Panc1 (cell line): ENCODE measurements around the gene ZNF407. TPM values are rescaled to one million over a fixed set of nuclear protein-coding genes. Genes with fewer than 3 reads are reported as not detected.

ENCODE experiments used
- ATAC-seq: fragments of 200-7000 bp; cut with Tn5 transposase; 2 replicates; pipeline ENCODE4 v1.9.1; 2020; ENCODE audit warnings: mild to moderate bottlenecking, moderate library complexity
- BruUV-seq: library from RNA; stranded (reverse); fragments of 400-500 nt; replicated peaks from 2 replicates; lab custom pipeline; 2021; lab: Mats Ljungman, UMichigan
- CTCF ChIA-PET: fragments of 300-600 bp; sonication (Branson Sonifier 250); formaldehyde crosslinking; loops from one replicate; lab custom pipeline; 2022; ENCODE audit warnings: antibody characterized with exemption; lab: Charles Lee
- POLR2A ChIA-PET: fragments of 300-600 bp; sonication (Branson Sonifier 250); formaldehyde crosslinking; loops from one replicate; lab custom pipeline; 2022; ENCODE audit warnings: antibody characterized with exemption; lab: Charles Lee
- DNase-seq: peaks from one replicate; pipeline ENCODE4 v3.0.0-alpha.2; 2010; ENCODE audit warnings: low read depth, low spot score
- H3K27ac ChIP-seq: 2 replicates; pipeline ENCODE4 v1.5.1; 2011; ENCODE audit warnings: mild to moderate bottlenecking, low read length, inconsistent platforms
- H3K27me3 ChIP-seq: fragments of 200-500 bp; sonication (Bioruptor generic); 2 replicates; pipeline ENCODE4 v1.6.0; 2014; ENCODE audit warnings: low read length, inconsistent platforms; ENCODE audit not compliant: control insufficient read depth, insufficient read depth
- H3K36me3 ChIP-seq: fragments of 200-500 bp; sonication (Bioruptor generic); 2 replicates; pipeline ENCODE4 v1.5.1; 2014; ENCODE audit warnings: inconsistent platforms, mild to moderate bottlenecking, low read length, moderate library complexity; ENCODE audit not compliant: control insufficient read depth, insufficient read depth
- H3K4me1 ChIP-seq: 2 replicates; pipeline ENCODE4 v1.5.1; 2011; ENCODE audit warnings: inconsistent platforms, mild to moderate bottlenecking, low read length, moderate library complexity; ENCODE audit not compliant: control insufficient read depth, insufficient read depth
- H3K4me3 ChIP-seq, 2 experiments: 2 replicates each; pipeline ENCODE4 v1.5.1; 2011 to 2012; ENCODE audit warnings: low read depth in 2 of 2, low read length in 2 of 2, mild to moderate bottlenecking in 2 of 2, inconsistent platforms in 1 of 2, moderate library complexity in 1 of 2
- H3K9me3 ChIP-seq: fragments of 200-500 bp; sonication (Bioruptor generic); 2 replicates; pipeline ENCODE4 v1.5.1; 2014; ENCODE audit warnings: low read depth, mild to moderate bottlenecking, inconsistent platforms, low read length, moderate library complexity; ENCODE audit not compliant: control insufficient read depth, insufficient read depth
- POLR2AphosphoS5 ChIP-seq: IDR thresholded peaks from 2 replicates; pipeline ENCODE4 v1.6.1; 2012; ENCODE audit warnings: mild to moderate bottlenecking, low read depth, low read length, moderate library complexity
- SIN3A ChIP-seq: IDR thresholded peaks from 2 replicates; pipeline ENCODE4 v1.6.1; 2012; ENCODE audit warnings: low read depth, mild to moderate bottlenecking, low read length, moderate library complexity, borderline replicate concordance; ENCODE audit not compliant: insufficient read depth
- TCF7L2 ChIP-seq: IDR thresholded peaks from 2 replicates; pipeline ENCODE4 v1.6.1; 2011; ENCODE audit warnings: mild to moderate bottlenecking, low read depth, low read length, inconsistent platforms
- in situ Hi-C: cut with HindIII; loops from 2 replicates; pipeline ENCODE4 v1.10.0; 2016; ENCODE audit warnings: low sequenced_read_pairs, low pct_unique_long_range_greater_than_20kb
- intact Hi-C: fragments of 100-400 bp; cut with micrococcal nuclease; formaldehyde crosslinking; loops from one replicate; pipeline ENCODE4 v1.10.0; 2022; ENCODE audit not compliant: unreplicated experiment
- total RNA-seq: library from RNA; stranded (reverse); gene quantifications from one replicate; pipeline ENCODE4 v1.2.1, GENCODE V29; 2021; ENCODE audit not compliant: unreplicated experiment
- TF ChIP-seq, protein P1 (sequence below): fragments of 450-650 bp; IDR thresholded peaks from 2 replicates; pipeline ENCODE4 v1.5.1; 2017; ENCODE audit warnings: mild to moderate bottlenecking
- TF ChIP-seq, protein P2 (sequence below), 2 experiments: IDR thresholded peaks; 2 replicates each; pipeline ENCODE4 v1.6.1; 2011 to 2012; ENCODE audit warnings: low read depth in 2 of 2, control low read depth in 1 of 2, low read length in 1 of 2, mild to moderate bottlenecking in 1 of 2, moderate library complexity in 1 of 2; ENCODE audit not compliant: insufficient read depth in 1 of 2

ZNF407 gene
- total RNA-seq, 1 experiment from 2014 or later = 16.8 TPM

DNA sequence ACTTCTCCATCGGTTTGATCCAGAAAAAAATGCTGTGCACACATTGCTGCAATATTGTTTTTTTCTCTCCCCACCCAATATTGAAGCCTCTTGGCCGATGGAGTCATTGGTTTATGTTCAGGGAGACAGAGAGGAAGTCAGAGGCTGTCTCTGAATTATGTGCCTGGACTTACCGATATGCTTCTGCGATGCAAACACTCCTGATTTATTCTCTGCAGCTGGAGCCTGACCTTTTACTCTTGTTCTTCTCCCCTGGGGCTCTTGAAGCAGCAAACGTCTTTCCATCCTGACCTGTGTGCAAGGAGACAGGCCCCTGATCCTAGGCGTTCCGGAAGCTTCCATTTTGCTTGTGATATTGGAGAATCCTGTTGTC is 511.6 kb downstream of the ZNF407 start:
- Histone ChIP-seq H3K27me3 (no peaks in the 10 kb centered on the region), H3K4me3 (no peak overlapping the region), H3K9me3 (no peaks in the 10 kb centered on the region), H3K36me3 (no peaks in the 10 kb centered on the region), H3K27ac (no peak overlapping the region), H3K4me1 (no peaks in the 10 kb centered on the region; the same call in 1 of the 2 replicates)
- in situ Hi-C loops = no loop called here
- POLR2A ChIA-PET = no interaction called here
- DNase-seq = no peak
- TF ChIP-seq SIN3A (no peak), POLR2AphosphoS5 (no peak), TCF7L2 (no peak)
- TF ChIP-seq, protein P1, sequence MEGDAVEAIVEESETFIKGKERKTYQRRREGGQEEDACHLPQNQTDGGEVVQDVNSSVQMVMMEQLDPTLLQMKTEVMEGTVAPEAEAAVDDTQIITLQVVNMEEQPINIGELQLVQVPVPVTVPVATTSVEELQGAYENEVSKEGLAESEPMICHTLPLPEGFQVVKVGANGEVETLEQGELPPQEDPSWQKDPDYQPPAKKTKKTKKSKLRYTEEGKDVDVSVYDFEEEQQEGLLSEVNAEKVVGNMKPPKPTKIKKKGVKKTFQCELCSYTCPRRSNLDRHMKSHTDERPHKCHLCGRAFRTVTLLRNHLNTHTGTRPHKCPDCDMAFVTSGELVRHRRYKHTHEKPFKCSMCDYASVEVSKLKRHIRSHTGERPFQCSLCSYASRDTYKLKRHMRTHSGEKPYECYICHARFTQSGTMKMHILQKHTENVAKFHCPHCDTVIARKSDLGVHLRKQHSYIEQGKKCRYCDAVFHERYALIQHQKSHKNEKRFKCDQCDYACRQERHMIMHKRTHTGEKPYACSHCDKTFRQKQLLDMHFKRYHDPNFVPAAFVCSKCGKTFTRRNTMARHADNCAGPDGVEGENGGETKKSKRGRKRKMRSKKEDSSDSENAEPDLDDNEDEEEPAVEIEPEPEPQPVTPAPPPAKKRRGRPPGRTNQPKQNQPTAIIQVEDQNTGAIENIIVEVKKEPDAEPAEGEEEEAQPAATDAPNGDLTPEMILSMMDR = no peak
- TF ChIP-seq, protein P2, sequence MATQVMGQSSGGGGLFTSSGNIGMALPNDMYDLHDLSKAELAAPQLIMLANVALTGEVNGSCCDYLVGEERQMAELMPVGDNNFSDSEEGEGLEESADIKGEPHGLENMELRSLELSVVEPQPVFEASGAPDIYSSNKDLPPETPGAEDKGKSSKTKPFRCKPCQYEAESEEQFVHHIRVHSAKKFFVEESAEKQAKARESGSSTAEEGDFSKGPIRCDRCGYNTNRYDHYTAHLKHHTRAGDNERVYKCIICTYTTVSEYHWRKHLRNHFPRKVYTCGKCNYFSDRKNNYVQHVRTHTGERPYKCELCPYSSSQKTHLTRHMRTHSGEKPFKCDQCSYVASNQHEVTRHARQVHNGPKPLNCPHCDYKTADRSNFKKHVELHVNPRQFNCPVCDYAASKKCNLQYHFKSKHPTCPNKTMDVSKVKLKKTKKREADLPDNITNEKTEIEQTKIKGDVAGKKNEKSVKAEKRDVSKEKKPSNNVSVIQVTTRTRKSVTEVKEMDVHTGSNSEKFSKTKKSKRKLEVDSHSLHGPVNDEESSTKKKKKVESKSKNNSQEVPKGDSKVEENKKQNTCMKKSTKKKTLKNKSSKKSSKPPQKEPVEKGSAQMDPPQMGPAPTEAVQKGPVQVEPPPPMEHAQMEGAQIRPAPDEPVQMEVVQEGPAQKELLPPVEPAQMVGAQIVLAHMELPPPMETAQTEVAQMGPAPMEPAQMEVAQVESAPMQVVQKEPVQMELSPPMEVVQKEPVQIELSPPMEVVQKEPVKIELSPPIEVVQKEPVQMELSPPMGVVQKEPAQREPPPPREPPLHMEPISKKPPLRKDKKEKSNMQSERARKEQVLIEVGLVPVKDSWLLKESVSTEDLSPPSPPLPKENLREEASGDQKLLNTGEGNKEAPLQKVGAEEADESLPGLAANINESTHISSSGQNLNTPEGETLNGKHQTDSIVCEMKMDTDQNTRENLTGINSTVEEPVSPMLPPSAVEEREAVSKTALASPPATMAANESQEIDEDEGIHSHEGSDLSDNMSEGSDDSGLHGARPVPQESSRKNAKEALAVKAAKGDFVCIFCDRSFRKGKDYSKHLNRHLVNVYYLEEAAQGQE (IDR thresholded peaks at IDR 0.05; ENCODE audit: insufficient read depth in 1 of 2, low read depth in 2 of 2, low read length in 1 of 2) = no peak
- BruUV-seq = no TSS peak
- intact Hi-C loops = no loop called here
- no peak for ATAC-seq
- CTCF ChIA-PET = interaction anchor here (0.6 kb wide), 1 partner anchor 68 kb away, joined by 4 read pairs; no protein-coding TSS in a partner anchor

DNA sequence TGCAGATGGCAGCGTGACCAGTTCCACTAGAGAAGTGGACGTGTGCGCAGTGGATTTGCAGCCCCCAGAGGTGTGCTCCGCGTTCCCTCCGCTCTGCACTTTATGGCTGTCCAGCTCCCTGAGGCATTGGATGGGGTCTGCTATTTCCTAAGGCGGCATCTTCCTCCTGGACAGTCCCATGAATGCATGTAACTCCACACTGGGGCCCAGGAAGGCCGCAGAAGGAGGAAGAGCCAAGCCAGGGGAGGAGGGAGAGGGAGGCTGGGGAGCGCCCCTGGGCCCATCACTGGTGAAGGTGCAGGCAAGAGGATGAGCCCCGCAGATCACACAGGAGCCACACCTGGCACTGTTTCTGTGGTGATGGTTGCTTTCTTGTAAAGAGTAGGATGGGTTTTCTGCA is 512.1 kb downstream of the ZNF407 start:
- no peaks in the 10 kb centered on the region for H3K9me3 ChIP-seq
- in situ Hi-C loops (no loop called here), intact Hi-C loops (no loop called here)
- ATAC-seq (no peak), DNase-seq (no peak)
- no peaks in the 10 kb centered on the region for H3K36me3 ChIP-seq
- ChIA-PET CTCF (interaction anchor here (0.6 kb wide), 1 partner anchor 68 kb away, joined by 4 read pairs; no protein-coding TSS in a partner anchor), POLR2A (no interaction called here)
- TF ChIP-seq SIN3A (no peak), TCF7L2 (no peak), POLR2AphosphoS5 (no peak)
- TF ChIP-seq, protein P1 = no peak
- TF ChIP-seq, protein P2 (IDR thresholded peaks at IDR 0.05; ENCODE audit: insufficient read depth in 1 of 2, low read depth in 2 of 2, low read length in 1 of 2) = no peak
- H3K27me3 ChIP-seq = no peaks in the 10 kb centered on the region
- no peaks in the 10 kb centered on the region; the same call in 1 of the 2 replicates for H3K4me1 ChIP-seq
- no peak overlapping the region for H3K4me3 ChIP-seq
- H3K27ac ChIP-seq = no peak overlapping the region
- BruUV-seq = no TSS peak
